ENCODE data around the gene RHOA.

The RHOA gene

GRCh38 chr3:49311283-49311682 lies 100.5 kb downstream of the RHOA start:
- ChIA-PET CTCF (interaction anchor here (1.0 kb wide), 1 partner anchor 28 kb away, joined by 3 read pairs; no protein-coding TSS in a partner anchor), POLR2A (no interaction called here)
- H3K36me3 ChIP-seq (ENCODE audit: control insufficient read depth in 2 of 2, insufficient read depth in 1 of 2, low read length in 2 of 2), result peaks cover 4 to 48% of the 10 kb centered on the region in 2 experiments; a peak in 2 of 3 replicates

More at GRCh38 chr3:49311283-49311682, 100.5 kb downstream of the RHOA start:
- Histone ChIP-seq H3K4me3 (ENCODE audit: low read depth, low read length) (no peak overlapping the region), H3K27ac (ENCODE audit: extremely low read depth, low read depth, low read length) (no peak overlapping the region), H3K9me3 (ENCODE audit: control insufficient read depth, insufficient read depth, low read depth, low read length) (no peaks in the 10 kb centered on the region), H3K4me1 (ENCODE audit: control insufficient read depth, insufficient read depth, low read length) (no peaks in the 10 kb centered on the region)
- TF ChIP-seq ZNF155 (tag by site-specific recombination; IDR thresholded peaks at IDR 0.05), result no peak
- no peak for TF ChIP-seq REST (tag by site-specific recombination; IDR thresholded peaks at IDR 0.05)
- TF ChIP-seq ZNF18 (tag by site-specific recombination; IDR thresholded peaks at IDR 0.05), result no peak
- TF ChIP-seq ZNF148 (tag by site-specific recombination; IDR thresholded peaks at IDR 0.05; ENCODE audit: borderline replicate concordance), result no peak
- no peak for TF ChIP-seq ZNF138 (tag by site-specific recombination; IDR thresholded peaks at IDR 0.05; ENCODE audit: borderline replicate concordance)
- TF ChIP-seq ZSCAN16 (tag by site-specific recombination; IDR thresholded peaks at IDR 0.05), result no peak
- TF ChIP-seq ZNF37A (tag by site-specific recombination; IDR thresholded peaks at IDR 0.05), result no peak
- no peak for TF ChIP-seq ZNF391 (tag by site-specific recombination; IDR thresholded peaks at IDR 0.05; ENCODE audit: borderline replicate concordance, low read depth)
- TF ChIP-seq ZSCAN18 (tag by site-specific recombination; IDR thresholded peaks at IDR 0.05), result no peak
- TF ChIP-seq ZNF121 (tag by site-specific recombination; IDR thresholded peaks at IDR 0.05), result no peak

Data from HEK293 (cell line).